H1 (cell line): ENCODE measurements around the gene MLPH. TPM values are rescaled to one million over a fixed set of nuclear protein-coding genes. Genes with fewer than 3 reads are reported as not detected.

Source experiments
- CTBP2 ChIP-seq: IDR thresholded peaks from 2 replicates; pipeline ENCODE4 v1.7.0; 2011; ENCODE audit warnings: borderline replicate concordance, mild to moderate bottlenecking, moderate library complexity, mixed read lengths, low read length; ENCODE audit not compliant: insufficient read depth, insufficient read length
- USF2 ChIP-seq: IDR thresholded peaks from 2 replicates; pipeline ENCODE4 v1.6.1; 2011; ENCODE audit warnings: low read length, improper control_type of control experiment
- polyA plus RNA-seq, 7 experiments: library from polyadenylated mRNA; depleted of rRNA in 3 of 7; stranded (reverse) in 5 of 7; unstranded in 2 of 7; fragments of >200 nt in 5 of 7; fragments of 200-250 nt in 2 of 7; gene quantifications; 1 replicate in 5 of 7; 2 replicates in 1 of 7; 4 replicates in 1 of 7; pipeline versions ENCODE4 v1.2.1 to v1.2.3, GENCODE V29; 2011 to 2013; ENCODE audit warnings: missing spikeins in 2 of 7, mixed read lengths in 2 of 7
- total RNA-seq: library from RNA; stranded (reverse); fragmentation: NEBNext Ultra II Directional; extraction: Animal tissue kit (Norgen Biotek cat#: 25700); gene quantifications from 2 replicates; pipeline ENCODE4 v1.2.1, GENCODE V29; 2021

The MLPH gene
- total and polyA plus RNA-seq, 2 of the 8 experiments (the other 6 are each of a cell fraction or from before 2014, with no cell fraction given) = 12.7 to 17.0 TPM

- TF ChIP-seq USF2 (no peak), CTBP2 (no peak)
Measured at GRCh38 chr2:237541243-237541642, 54.2 kb downstream of the MLPH start (continued).
